Ovary (tissue), 3 donors: ENCODE measurements around the gene LINS1.

ENCODE experiments used
- EP300 ChIP-seq: sonication (generic); formaldehyde crosslinking; IDR thresholded peaks from one replicate; pipeline ENCODE4 v1.6.1; 2017; ENCODE audit warnings: antibody characterized with exemption
- TF ChIP-seq, protein P1 (sequence below), 3 donors: fragments of 450-650 bp in 2 of 3; fragments of 200-600 bp in 1 of 3; IDR thresholded peaks; one replicate each; pipeline versions ENCODE4 v1.5.1 to v1.8.0; 2016 to 2022; ENCODE audit warnings: antibody characterized with exemption in 3 of 3, mild to moderate bottlenecking in 1 of 3
- donor health status: DM: no; HTN: no; CAD: no.

DNA sequence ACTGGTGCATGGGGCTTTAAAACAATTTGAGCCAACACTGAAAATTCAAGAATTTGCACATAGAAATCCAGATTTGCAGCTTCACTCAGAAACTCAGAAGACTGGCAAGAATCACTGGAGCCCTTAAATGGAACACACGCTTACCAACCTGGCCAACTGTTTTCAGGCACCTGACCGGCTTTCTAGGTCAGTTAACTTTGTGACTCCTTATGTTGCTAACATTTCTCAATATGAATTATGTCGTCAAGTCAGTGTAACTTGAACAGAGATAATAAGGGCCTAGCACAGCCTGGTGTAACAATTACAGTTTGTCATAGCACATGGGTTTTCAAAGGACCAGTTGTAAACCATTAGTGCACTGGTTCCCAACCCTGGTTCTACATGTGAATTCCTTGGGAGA is 80.1 kb downstream of the LINS1 start:
- TF ChIP-seq, protein P1, sequence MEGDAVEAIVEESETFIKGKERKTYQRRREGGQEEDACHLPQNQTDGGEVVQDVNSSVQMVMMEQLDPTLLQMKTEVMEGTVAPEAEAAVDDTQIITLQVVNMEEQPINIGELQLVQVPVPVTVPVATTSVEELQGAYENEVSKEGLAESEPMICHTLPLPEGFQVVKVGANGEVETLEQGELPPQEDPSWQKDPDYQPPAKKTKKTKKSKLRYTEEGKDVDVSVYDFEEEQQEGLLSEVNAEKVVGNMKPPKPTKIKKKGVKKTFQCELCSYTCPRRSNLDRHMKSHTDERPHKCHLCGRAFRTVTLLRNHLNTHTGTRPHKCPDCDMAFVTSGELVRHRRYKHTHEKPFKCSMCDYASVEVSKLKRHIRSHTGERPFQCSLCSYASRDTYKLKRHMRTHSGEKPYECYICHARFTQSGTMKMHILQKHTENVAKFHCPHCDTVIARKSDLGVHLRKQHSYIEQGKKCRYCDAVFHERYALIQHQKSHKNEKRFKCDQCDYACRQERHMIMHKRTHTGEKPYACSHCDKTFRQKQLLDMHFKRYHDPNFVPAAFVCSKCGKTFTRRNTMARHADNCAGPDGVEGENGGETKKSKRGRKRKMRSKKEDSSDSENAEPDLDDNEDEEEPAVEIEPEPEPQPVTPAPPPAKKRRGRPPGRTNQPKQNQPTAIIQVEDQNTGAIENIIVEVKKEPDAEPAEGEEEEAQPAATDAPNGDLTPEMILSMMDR (IDR thresholded peaks at IDR 0.05), result no peak
- TF ChIP-seq EP300, result no peak
